GF-D8 (cell line): ENCODE data around the gene HHIPL2.
"Not testable (repeated sequence)": the region's sequence is repeated elsewhere in the genome, so short reads cannot be mapped to it uniquely, and the experiment has no call there.

Source experiments
- DNase-seq: peaks from one replicate; lab custom pipeline; 2025; lab: John Stamatoyannopoulos, UW

Gene HHIPL2

GRCh38 chr1:222539951-222540597 is 7.8 kb downstream of the HHIPL2 start:
- DNase-seq, result no peak

- DNase-seq, result no peak
Observed at GRCh38 chr1:222535455-222535854, 12.4 kb downstream of the HHIPL2 start.

- no peak for DNase-seq
Observed at GRCh38 chr1:222530852-222531251, 17.1 kb downstream of the HHIPL2 start.

- DNase-seq, result no peak
Observed at GRCh38 chr1:222529916-222530315, 18.0 kb downstream of the HHIPL2 start.

GRCh38 chr1:222529181-222529580 is 18.7 kb downstream of the HHIPL2 start:
- no peak for DNase-seq

GRCh38 chr1:222525951-222526350 is 22.0 kb downstream of the HHIPL2 start:
- no peak for DNase-seq

GRCh38 chr1:222523852-222524251 is 24.1 kb downstream of the HHIPL2 start:
- DNase-seq, result no peak

- DNase-seq, result peak; percentile 29
Observed at GRCh38 chr1:222522105-222522915, 25.6 kb downstream of the HHIPL2 start.

GRCh38 chr1:222521299-222522104 is 26.4 kb downstream of the HHIPL2 start:
- peak; percentile 65 for DNase-seq

GRCh38 chr1:222489496-222489895 is 58.4 kb downstream of the HHIPL2 start:
- DNase-seq, result not testable (repeated sequence)

- DNase-seq, result not testable (repeated sequence)
Observed at GRCh38 chr1:222487774-222488173, 60.1 kb downstream of the HHIPL2 start.

GRCh38 chr1:222484005-222484404 is 63.9 kb downstream of the HHIPL2 start:
- peak; percentile 24 for DNase-seq

- DNase-seq, result not testable (repeated sequence)
Observed at GRCh38 chr1:222479567-222479966, 68.3 kb downstream of the HHIPL2 start.

- DNase-seq, result not testable (repeated sequence)
Observed at GRCh38 chr1:222476436-222476835, 71.5 kb downstream of the HHIPL2 start.

- DNase-seq, result not testable (repeated sequence)
Observed at GRCh38 chr1:222473717-222474116, 74.2 kb downstream of the HHIPL2 start.

- not testable (repeated sequence) for DNase-seq
Observed at GRCh38 chr1:222472776-222473540, 74.9 kb downstream of the HHIPL2 start.
